ENCODE data around the gene MIB2.

Gene MIB2

DNA sequence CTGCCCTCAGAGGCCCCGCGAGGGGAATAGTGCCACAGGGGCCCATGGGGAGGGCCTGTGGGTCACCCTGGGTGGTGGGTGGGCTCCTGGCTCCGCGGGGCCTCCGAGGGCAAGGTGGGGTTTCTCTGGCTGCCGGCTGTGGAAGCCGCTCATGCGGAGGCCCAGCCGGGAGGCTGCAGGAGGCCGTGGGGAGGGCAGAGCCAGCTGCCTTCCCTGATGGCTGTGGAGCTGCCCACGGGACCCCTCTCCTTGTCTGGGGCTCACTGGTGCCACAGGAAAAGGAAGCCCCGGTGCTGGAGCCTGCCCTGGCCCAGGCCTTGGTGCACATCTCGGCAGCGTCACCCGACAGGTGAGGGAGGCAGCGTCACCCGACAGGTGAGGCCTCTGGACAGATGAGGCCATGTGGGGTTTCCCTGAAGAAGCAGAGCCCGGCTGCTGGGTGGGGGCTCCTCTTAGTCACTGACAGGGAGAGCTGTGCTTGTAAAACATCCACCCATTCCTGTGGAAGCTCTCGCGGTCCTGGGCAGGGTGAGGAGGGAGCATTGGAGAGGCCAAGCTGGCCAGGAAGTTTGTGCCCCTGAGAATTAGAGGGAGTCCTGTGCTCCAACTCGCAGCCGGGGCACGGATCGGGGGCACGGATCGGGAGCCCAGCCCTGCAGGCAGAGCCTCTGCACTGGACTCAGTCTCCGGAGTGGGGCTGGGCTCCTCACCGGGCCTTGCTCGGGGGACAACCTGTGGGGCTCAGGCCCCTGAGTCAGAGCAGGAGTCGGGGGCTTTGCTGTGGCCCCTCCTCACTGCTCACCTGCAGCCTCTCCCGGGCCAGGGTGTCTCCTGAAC, 6.1 kb downstream of the MIB2 start:
- no peak overlapping the region for H3K4me3 ChIP-seq (ENCODE audit: low read depth, low read length)
- TF ChIP-seq, protein P1, sequence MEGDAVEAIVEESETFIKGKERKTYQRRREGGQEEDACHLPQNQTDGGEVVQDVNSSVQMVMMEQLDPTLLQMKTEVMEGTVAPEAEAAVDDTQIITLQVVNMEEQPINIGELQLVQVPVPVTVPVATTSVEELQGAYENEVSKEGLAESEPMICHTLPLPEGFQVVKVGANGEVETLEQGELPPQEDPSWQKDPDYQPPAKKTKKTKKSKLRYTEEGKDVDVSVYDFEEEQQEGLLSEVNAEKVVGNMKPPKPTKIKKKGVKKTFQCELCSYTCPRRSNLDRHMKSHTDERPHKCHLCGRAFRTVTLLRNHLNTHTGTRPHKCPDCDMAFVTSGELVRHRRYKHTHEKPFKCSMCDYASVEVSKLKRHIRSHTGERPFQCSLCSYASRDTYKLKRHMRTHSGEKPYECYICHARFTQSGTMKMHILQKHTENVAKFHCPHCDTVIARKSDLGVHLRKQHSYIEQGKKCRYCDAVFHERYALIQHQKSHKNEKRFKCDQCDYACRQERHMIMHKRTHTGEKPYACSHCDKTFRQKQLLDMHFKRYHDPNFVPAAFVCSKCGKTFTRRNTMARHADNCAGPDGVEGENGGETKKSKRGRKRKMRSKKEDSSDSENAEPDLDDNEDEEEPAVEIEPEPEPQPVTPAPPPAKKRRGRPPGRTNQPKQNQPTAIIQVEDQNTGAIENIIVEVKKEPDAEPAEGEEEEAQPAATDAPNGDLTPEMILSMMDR (IDR thresholded peaks at IDR 0.05; ENCODE audit: low read depth, low read length): no peak
- TF ChIP-seq POLR2A (IDR thresholded peaks at IDR 0.05; ENCODE audit: extremely low read depth, insufficient read length): no peak
- no peak for TF ChIP-seq MYC (IDR thresholded peaks at IDR 0.05; ENCODE audit: low read depth, low read length)
- TF ChIP-seq, protein P2, sequence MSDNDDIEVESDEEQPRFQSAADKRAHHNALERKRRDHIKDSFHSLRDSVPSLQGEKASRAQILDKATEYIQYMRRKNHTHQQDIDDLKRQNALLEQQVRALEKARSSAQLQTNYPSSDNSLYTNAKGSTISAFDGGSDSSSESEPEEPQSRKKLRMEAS (IDR thresholded peaks at IDR 0.05; ENCODE audit: low read depth, low read length): no peak
- DNase-seq (ENCODE audit: low read depth): no peak

DNA sequence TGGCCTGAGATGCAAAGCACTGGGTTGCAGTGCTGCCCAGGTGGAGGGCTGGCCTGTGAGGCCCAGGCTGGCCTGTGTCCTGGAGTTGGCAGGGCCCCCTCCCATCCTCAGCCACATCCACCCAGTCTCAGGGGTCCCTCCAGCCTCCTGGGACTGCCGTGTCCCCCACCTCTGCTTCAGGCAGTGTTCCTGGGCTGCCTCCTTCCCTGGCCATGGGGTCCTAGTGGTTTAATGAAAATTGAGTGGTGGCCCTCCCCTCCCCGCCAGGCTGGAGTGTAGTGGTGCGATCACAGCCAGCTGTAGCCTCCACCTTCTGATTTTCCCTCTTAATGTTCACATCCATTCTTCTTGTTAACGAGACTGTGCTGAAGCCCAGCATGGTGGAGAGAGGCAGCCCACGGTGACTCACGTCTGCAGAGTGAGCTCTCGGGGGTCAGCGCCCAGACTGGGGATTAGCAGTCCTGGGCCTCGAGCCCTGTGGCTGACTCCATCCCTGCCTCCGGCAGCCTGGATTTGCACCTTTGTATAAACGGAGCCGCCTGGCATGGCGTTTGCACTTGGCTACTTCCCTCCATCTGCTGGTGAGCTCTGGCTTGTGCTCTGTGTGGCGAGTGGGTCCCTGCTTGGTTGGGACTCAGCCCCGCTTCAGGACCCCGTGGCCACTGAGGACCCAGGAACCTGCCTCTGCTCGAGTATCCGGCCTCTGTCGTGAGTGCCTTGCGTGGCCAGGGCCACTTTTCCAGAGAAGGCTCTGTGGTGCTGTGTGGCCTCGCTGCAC, 6.9 kb downstream of the MIB2 start:
- no peak overlapping the region for H3K4me3 ChIP-seq (ENCODE audit: low read depth, low read length)
- DNase-seq (ENCODE audit: low read depth): no peak
- TF ChIP-seq, protein P2 (IDR thresholded peaks at IDR 0.05; ENCODE audit: low read depth, low read length): no peak
- TF ChIP-seq, protein P1 (IDR thresholded peaks at IDR 0.05; ENCODE audit: low read depth, low read length): no peak
- TF ChIP-seq MYC (IDR thresholded peaks at IDR 0.05; ENCODE audit: low read depth, low read length) (no peak), POLR2A (IDR thresholded peaks at IDR 0.05; ENCODE audit: extremely low read depth, insufficient read length) (no peak)

DNA sequence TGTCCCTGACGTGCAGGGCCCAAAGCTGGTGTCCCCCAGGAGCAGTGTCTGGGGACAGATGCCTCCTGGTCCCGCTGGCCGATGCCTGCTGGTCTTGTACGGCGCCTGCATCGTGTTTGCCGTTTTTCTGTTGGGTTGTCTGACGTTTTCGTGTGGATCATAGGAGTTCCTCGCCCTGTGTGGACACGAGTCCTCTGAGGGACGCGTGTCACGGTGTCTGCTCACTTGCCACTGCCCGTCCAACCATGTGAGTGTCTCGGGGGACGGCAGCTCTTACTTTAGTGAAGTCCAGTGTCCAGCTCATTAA, 7.4 kb downstream of the MIB2 start:
- DNase-seq (ENCODE audit: low read depth): no peak
- H3K4me3 ChIP-seq (ENCODE audit: low read depth, low read length): no peak overlapping the region
- TF ChIP-seq, protein P2 (IDR thresholded peaks at IDR 0.05; ENCODE audit: low read depth, low read length): no peak
- no peak for TF ChIP-seq POLR2A (IDR thresholded peaks at IDR 0.05; ENCODE audit: extremely low read depth, insufficient read length)
- TF ChIP-seq, protein P1 (IDR thresholded peaks at IDR 0.05; ENCODE audit: low read depth, low read length): no peak
- no peak for TF ChIP-seq MYC (IDR thresholded peaks at IDR 0.05; ENCODE audit: low read depth, low read length)

DNA sequence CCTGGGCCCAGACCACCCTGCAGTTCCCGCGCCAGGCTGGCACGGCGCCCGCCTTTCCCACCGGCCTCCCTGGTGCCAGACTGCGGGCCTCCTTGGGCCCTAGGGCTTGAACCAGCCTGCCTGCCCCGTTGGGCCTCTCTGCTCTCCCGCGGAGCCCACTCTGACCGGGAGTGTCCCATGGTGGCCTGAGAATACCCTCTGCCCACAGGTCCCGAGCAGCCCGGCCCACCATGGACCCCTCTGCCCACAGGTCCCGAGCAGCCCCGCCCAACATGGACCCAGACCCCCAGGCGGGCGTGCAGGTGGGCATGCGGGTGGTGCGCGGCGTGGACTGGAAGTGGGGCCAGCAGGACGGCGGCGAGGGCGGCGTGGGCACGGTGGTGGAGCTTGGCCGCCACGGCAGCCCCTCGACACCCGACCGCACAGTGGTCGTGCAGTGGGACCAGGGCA, 7.9 kb downstream of the MIB2 start:
- no peak for DNase-seq (ENCODE audit: low read depth)
- no peak for TF ChIP-seq MYC (IDR thresholded peaks at IDR 0.05; ENCODE audit: low read depth, low read length)
- TF ChIP-seq POLR2A (IDR thresholded peaks at IDR 0.05; ENCODE audit: extremely low read depth, insufficient read length): no peak
- TF ChIP-seq, protein P2 (IDR thresholded peaks at IDR 0.05; ENCODE audit: low read depth, low read length): no peak
- TF ChIP-seq, protein P1 (IDR thresholded peaks at IDR 0.05; ENCODE audit: low read depth, low read length): no peak
- H3K4me3 ChIP-seq (ENCODE audit: low read depth, low read length): no peak overlapping the region

DNA sequence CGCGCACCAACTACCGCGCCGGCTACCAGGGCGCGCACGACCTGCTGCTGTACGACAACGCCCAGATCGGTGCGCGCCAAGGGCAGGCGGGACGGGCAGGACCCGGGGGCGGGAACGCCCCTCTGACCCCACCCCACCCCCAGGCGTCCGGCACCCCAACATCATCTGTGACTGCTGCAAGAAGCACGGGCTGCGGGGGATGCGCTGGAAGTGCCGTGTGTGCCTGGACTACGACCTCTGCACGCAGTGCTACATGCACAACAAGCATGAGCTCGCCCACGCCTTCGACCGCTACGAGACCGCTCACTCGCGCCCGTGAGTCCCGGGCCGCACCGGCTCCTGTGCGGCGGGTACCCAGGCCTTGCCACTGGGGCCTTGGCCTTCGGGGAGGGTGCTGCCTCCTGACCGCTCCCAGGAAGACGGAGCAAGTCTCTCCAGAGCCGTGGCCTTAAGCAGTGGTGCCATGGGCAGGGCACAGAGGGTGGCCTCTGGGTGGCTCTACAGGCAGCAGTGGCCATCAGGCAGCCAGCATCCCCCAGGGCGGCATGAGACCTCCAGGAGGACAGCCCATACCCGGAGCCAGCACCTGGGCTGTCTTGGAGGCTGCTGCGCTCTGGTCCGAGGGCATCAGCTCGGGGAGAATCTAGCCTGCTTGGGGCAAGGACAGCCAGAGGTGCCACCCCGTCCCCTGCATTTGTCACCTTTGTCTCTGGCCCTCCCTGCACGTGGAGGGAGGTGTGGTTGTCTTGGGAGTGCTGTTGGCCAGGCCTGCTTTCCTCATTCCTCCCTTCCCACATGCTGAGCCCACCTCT, 8.5 kb downstream of the MIB2 start:
- no peak for TF ChIP-seq POLR2A (IDR thresholded peaks at IDR 0.05; ENCODE audit: extremely low read depth, insufficient read length)
- H3K4me3 ChIP-seq (ENCODE audit: low read depth, low read length): no peak overlapping the region
- no peak for DNase-seq (ENCODE audit: low read depth)

Measured in NB4 (cell line).